Osteocyte (in vitro differentiated cells): ENCODE results near the gene PPP3CA. TPM values are rescaled to one million over a fixed set of nuclear protein-coding genes. Genes with fewer than 3 reads are reported as not detected.

Source experiments
- DNase-seq: peaks from one replicate; pipeline ENCODE4 v3.0.0; 2021; ENCODE audit warnings: mixed read lengths; ENCODE audit not compliant: unreplicated experiment; ENCODE audit errors: extremely low spot score
- H3K27ac Mint-ChIP-seq: one replicate; pipeline ENCODE4 v1.8.0; 2021; ENCODE audit warnings: mild to moderate bottlenecking, mixed read lengths; ENCODE audit not compliant: unreplicated experiment
- H3K27me3 Mint-ChIP-seq: one replicate; pipeline ENCODE4 v1.8.0; 2021; ENCODE audit warnings: mixed read lengths; ENCODE audit not compliant: unreplicated experiment
- H3K36me3 Mint-ChIP-seq: one replicate; pipeline ENCODE4 v1.8.0; 2021; ENCODE audit warnings: mixed read lengths; ENCODE audit not compliant: unreplicated experiment
- H3K4me1 Mint-ChIP-seq: one replicate; pipeline ENCODE4 v1.8.0; 2021; ENCODE audit warnings: mixed read lengths; ENCODE audit not compliant: unreplicated experiment
- H3K4me3 Mint-ChIP-seq: one replicate; pipeline ENCODE4 v1.8.0; 2021; ENCODE audit warnings: mild to moderate bottlenecking, moderate library complexity, mixed read lengths; ENCODE audit not compliant: unreplicated experiment
- H3K9me3 Mint-ChIP-seq: one replicate; pipeline ENCODE4 v1.8.0; 2021; ENCODE audit warnings: mixed read lengths; ENCODE audit not compliant: unreplicated experiment
- CTCF ChIP-seq: fragments of 200-600 bp; sonication (generic); IDR thresholded peaks from 2 replicates; pipeline ENCODE4 v1.5.0; 2021; ENCODE audit warnings: antibody characterized with exemption, mild to moderate bottlenecking, moderate library complexity
- total RNA-seq: library from RNA; stranded (reverse); gene quantifications from 2 replicates; pipeline ENCODE4 v1.2.1, GENCODE V29; 2021

PPP3CA gene
- total RNA-seq, 1 donor from 2014 or later = 40.5 TPM

- peaks cover 4% of the 10 kb centered on the region for H3K36me3 Mint-ChIP-seq
- no peaks in the 10 kb centered on the region for H3K27me3 Mint-ChIP-seq
- no peak for DNase-seq
- no peak overlapping the region for H3K4me3 Mint-ChIP-seq
- H3K27ac Mint-ChIP-seq = no peak overlapping the region
- no peak for TF ChIP-seq CTCF
- peaks cover 4% of the 10 kb centered on the region for H3K4me1 Mint-ChIP-seq
- no peaks in the 10 kb centered on the region for H3K9me3 Mint-ChIP-seq
Measured at GRCh38 chr4:101068115-101068514, 279.2 kb downstream of the PPP3CA start.

- H3K4me3 Mint-ChIP-seq = no peak overlapping the region
- H3K9me3 Mint-ChIP-seq = no peaks in the 10 kb centered on the region
- H3K36me3 Mint-ChIP-seq = peaks cover 9% of the 10 kb centered on the region
- H3K27me3 Mint-ChIP-seq = no peaks in the 10 kb centered on the region
- H3K27ac Mint-ChIP-seq = no peak overlapping the region
- peaks cover 7% of the 10 kb centered on the region for H3K4me1 Mint-ChIP-seq
- no peak for DNase-seq
- no peak for TF ChIP-seq CTCF
Measured at GRCh38 chr4:101067383-101067782, 279.9 kb downstream of the PPP3CA start.

GRCh38 chr4:101066626-101067170 lies 280.6 kb downstream of the PPP3CA start:
- no peak overlapping the region for H3K27ac Mint-ChIP-seq
- TF ChIP-seq CTCF = no peak
- DNase-seq = no peak
- no peaks in the 10 kb centered on the region for H3K27me3 Mint-ChIP-seq
- no peak overlapping the region for H3K4me3 Mint-ChIP-seq
- H3K9me3 Mint-ChIP-seq = no peaks in the 10 kb centered on the region
- H3K4me1 Mint-ChIP-seq = peaks cover 7% of the 10 kb centered on the region
- peaks cover 10% of the 10 kb centered on the region for H3K36me3 Mint-ChIP-seq

GRCh38 chr4:101065935-101066485 lies 281.3 kb downstream of the PPP3CA start:
- Mint-ChIP-seq H3K4me3 (no peak overlapping the region), H3K4me1 (peaks cover 3% of the 10 kb centered on the region), H3K27me3 (no peaks in the 10 kb centered on the region), H3K36me3 (peaks cover 10% of the 10 kb centered on the region), H3K9me3 (no peaks in the 10 kb centered on the region), H3K27ac (no peak overlapping the region)
- DNase-seq = no peak
- TF ChIP-seq CTCF = no peak

GRCh38 chr4:101065346-101065745 lies 282.0 kb downstream of the PPP3CA start:
- Mint-ChIP-seq H3K9me3 (no peaks in the 10 kb centered on the region), H3K4me3 (no peak overlapping the region), H3K36me3 (peaks cover 10% of the 10 kb centered on the region), H3K4me1 (peaks cover 3% of the 10 kb centered on the region), H3K27me3 (no peaks in the 10 kb centered on the region), H3K27ac (no peak overlapping the region)
- no peak for TF ChIP-seq CTCF
- no peak for DNase-seq
